Smooth muscle cell of the brain vasculature (primary cell): ENCODE data around the gene RGN.
"Not testable (repeated sequence)": the region's sequence is repeated elsewhere in the genome, so short reads cannot be mapped to it uniquely, and the experiment has no call there.

Experiments used
- DNase-seq: peaks from one replicate; pipeline ENCODE4 v3.0.0-alpha.2; 2012; ENCODE audit warnings: low read depth, low spot score

The RGN gene

DNA sequence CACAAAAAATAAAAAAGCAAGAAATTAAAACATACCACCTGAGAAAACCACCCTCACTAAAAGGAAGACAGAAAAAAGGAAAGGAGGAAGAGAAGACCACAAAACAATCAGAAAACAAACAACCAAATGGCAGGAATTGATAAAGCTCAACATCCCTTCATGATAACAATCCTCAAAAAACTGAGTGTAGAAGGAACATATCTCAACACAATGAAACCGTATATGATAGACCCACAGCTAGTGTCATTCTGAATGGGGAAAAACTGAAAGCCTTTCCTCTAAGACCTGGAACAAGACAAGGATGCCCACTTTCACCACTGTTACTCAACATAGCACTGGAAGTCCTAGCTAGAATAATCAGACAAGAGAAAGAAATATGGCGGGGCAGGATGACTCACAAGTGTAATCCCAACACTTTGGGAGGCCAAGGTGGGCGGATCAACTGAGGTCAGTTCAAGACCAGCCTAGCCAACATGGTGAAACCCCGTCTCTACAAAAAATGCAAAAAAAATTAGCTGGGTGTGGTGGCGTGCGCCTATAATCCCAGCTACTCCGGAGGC is 38.4 kb downstream of the RGN start:
- not testable (repeated sequence) for DNase-seq

DNA sequence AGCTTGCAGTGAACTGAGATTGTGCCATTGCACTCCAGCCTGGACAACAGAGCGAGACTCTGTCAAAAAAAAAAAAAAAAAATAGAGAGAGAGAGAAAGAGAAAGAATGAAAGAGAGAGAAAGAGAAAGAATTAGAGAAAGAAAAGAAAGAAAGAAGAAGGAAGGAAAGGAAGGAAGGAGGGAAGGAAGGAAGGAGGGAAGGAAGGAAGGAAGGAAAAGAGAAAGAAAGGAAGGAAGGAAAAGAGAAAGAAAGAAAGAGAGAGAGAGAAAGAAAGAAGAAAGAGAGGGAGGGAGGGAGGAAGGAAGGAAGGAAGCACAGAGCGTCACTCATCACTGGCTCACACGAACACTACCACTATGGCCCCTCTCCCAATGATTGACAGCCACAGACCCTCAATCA is 46.2 kb downstream of the RGN start:
- not testable (repeated sequence) for DNase-seq

DNA sequence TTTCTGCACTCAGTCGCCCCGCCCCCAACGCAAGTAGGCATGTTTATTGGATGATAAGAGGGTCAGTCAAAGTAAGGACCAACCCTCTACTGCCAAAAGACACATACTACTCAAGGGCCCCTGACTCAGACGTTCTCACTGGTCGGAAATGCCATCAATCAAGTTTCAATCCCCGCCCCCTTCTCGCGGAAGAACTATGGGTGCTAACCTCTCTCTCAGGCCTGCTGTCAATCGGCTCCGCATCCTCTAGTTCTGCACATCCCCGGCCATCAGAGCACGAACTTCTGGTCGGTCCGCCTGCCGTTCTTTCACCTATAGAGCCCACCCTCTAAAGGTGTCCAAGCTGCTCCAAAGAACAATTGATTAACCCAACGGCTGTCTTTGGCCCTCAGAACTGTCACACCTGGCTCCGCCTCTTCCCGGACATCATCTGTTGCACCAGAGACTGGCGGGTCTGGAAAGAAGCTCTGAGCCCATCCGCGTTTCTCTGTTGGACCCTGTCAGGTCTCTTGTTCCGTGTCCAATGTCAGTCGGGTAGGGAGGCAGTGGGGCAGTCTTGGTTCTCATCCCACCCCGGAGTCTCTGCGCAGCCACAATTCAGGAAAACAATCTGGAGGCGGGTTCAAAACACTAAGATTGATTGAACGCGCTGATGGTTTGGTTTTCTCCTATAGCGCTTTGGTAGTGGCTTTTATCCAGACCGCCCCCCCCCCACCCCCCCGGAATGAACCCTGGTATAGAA is 51.1 kb downstream of the RGN start:
- peak; percentile 83 for DNase-seq

DNA sequence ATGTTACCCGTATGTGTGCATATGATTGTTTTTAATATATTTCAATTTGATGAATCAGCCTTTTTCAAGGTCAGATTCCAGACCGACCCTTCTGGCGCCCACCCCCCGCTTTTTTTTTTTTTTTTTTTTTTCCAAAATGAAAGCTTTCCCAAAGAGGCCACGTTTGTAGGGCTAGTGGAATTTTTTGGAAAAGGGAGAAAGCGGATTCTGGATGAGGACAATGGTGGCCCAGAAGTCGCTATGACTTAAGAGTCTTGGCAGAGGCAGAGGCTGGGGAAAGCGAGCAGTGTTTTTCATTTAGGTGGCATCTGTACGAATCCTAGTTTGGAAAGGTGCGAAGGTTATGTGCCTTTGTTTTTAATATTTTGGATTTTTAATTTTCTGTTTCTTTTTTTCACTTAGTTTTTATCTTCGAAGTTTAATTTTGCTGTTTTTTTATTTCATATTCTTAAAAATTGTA is 51.7 kb downstream of the RGN start:
- DNase-seq: no peak

DNA sequence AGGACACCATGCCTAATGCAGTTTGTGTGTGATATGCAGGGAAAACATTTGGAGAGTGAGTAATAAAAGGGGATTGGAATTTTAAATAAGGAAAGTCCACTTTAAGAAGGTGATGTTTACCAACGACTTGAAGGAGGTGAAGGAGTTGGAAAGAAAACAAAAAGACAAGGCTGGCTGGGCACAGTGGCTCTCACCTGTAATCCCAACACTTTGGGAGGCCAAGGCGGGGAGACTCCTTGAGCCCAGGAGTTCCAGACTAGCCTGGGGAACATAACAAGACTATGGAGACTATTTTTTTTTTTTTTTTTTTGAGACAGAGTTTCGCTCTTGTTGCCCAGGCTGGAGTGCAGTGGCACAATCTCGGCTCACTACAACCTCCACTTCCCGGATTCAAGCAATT is 55.2 kb downstream of the RGN start:
- DNase-seq: no peak

- DNase-seq: not testable (repeated sequence)
These were observed 57.4 kb downstream of the RGN start for GRCh38 chrX:47135650-47136049.

- no peak for DNase-seq
These were observed 59.9 kb downstream of the RGN start for GRCh38 chrX:47138171-47138570.
